ENCODE measurements around the gene ZMYND8.

DNA sequence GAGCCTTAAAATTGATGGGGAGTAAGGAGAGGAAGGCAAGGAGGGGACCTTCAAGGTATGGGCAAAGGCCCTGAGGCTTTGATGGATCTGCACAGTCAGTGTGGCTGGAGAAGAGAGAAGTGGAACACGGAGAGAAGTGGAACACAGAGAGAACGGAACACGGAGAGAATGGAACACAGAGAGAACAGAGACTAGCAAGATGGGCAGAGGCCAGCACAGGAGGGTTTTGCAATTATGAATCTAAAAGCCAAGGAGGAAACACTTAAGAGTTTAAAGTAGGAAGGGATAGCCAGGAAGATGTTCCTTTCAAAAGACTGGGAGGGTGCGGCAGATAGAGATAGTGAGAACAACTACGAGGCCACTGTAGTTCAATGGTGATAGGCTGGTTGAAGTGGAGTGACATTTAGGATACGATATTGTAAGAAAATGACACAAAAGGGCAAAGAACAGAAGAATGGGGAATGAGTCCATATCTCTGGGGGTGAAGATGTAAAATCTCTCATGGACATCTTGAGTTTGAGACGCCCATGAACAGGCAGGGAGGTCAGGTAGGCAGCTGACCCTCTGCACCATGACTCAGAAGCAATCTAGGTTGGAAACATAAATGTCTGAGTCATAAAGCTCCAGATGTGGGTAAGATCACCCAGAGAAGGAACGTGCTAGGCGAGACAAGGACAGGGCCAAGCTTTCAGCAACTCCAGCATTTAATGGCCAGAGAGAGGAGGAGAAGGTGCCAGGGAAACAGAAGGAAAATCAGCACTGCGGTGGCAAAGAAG lies 25.4 kb downstream of the ZMYND8 start:
- TF ChIP-seq, protein P1, sequence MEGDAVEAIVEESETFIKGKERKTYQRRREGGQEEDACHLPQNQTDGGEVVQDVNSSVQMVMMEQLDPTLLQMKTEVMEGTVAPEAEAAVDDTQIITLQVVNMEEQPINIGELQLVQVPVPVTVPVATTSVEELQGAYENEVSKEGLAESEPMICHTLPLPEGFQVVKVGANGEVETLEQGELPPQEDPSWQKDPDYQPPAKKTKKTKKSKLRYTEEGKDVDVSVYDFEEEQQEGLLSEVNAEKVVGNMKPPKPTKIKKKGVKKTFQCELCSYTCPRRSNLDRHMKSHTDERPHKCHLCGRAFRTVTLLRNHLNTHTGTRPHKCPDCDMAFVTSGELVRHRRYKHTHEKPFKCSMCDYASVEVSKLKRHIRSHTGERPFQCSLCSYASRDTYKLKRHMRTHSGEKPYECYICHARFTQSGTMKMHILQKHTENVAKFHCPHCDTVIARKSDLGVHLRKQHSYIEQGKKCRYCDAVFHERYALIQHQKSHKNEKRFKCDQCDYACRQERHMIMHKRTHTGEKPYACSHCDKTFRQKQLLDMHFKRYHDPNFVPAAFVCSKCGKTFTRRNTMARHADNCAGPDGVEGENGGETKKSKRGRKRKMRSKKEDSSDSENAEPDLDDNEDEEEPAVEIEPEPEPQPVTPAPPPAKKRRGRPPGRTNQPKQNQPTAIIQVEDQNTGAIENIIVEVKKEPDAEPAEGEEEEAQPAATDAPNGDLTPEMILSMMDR (IDR thresholded peaks at IDR 0.05) = no peak
- TF ChIP-seq POLR2A (IDR thresholded peaks at IDR 0.05) = no peak

Measured in thyroid gland (tissue), 4 donors.